Endodermal cell (in vitro differentiated cells): ENCODE data around the gene SLC9A7. TPM values are rescaled to one million over a fixed set of nuclear protein-coding genes. Genes with fewer than 3 reads are reported as not detected.

Experiments used
- DNase-seq: peaks from one replicate; pipeline ENCODE4 v3.0.0-alpha.2; 2017
- H3K27ac ChIP-seq: 2 replicates; pipeline ENCODE4 v1.5.1; 2013; ENCODE audit warnings: mild to moderate bottlenecking, low read depth, low read length, moderate library complexity
- H3K27me3 ChIP-seq: 2 replicates; pipeline ENCODE4 v1.6.1; 2013; ENCODE audit warnings: mild to moderate bottlenecking, low read length, moderate library complexity; ENCODE audit not compliant: insufficient read depth, control insufficient read depth, poor library complexity, severe bottlenecking
- H3K36me3 ChIP-seq: 2 replicates; pipeline ENCODE4 v1.7.0; 2013; ENCODE audit warnings: mild to moderate bottlenecking, low read length, moderate library complexity; ENCODE audit not compliant: control insufficient read depth, insufficient read depth
- H3K4me1 ChIP-seq: one replicate; pipeline ENCODE4 v1.7.0; 2013; ENCODE audit warnings: low read length; ENCODE audit not compliant: control insufficient read depth, insufficient read depth
- H3K4me3 ChIP-seq: 2 replicates; pipeline ENCODE4 v1.5.1; 2013; ENCODE audit warnings: mild to moderate bottlenecking, low read length, moderate library complexity
- H3K9ac ChIP-seq: 2 replicates; pipeline ENCODE4 v1.6.1; 2013; ENCODE audit warnings: mild to moderate bottlenecking, low read length, moderate library complexity; ENCODE audit not compliant: poor library complexity, severe bottlenecking; ENCODE audit errors: extremely low read depth
- H3K9me3 ChIP-seq: 2 replicates; pipeline ENCODE4 v1.6.1; 2013; ENCODE audit warnings: mild to moderate bottlenecking, low read length, moderate library complexity; ENCODE audit not compliant: control insufficient read depth
- H3K27ac Mint-ChIP-seq: 2 replicates; pipeline ENCODE4 v1.8.0; 2020; ENCODE audit warnings: mixed read lengths
- H3K27me3 Mint-ChIP-seq: 2 replicates; pipeline ENCODE4 v1.8.0; 2021; ENCODE audit warnings: mild to moderate bottlenecking, mixed read lengths; ENCODE audit not compliant: insufficient read depth
- H3K36me3 Mint-ChIP-seq: 2 replicates; pipeline ENCODE4 v1.8.0; 2020; ENCODE audit warnings: low read depth, mixed read lengths
- H3K4me1 Mint-ChIP-seq: 2 replicates; pipeline ENCODE4 v1.8.0; 2020; ENCODE audit warnings: mixed read lengths
- H3K4me3 Mint-ChIP-seq: 2 replicates; pipeline ENCODE4 v1.8.0; 2020; ENCODE audit warnings: mild to moderate bottlenecking, moderate library complexity, mixed read lengths
- H3K9me3 Mint-ChIP-seq: 2 replicates; pipeline ENCODE4 v1.8.0; 2020; ENCODE audit warnings: mild to moderate bottlenecking, mixed read lengths
- CTCF ChIP-seq: fragments of 200-600 bp; sonication (generic); conservative IDR thresholded peaks from 2 replicates; pipeline ENCODE4 v1.5.0; 2021; ENCODE audit warnings: antibody characterized with exemption, mild to moderate bottlenecking
- WGBS, 2 experiments: methylation state at CpG; one replicate each; pipeline versions ENCODE4 v1.1.5 to v1.1.7; 2013; ENCODE audit warnings: missing lambda C conversion rate in 2 of 2, mixed read lengths in 1 of 2; ENCODE audit not compliant: insufficient coverage in 1 of 2, insufficient read length in 1 of 2; 5-methylcytosine and 5-hydroxymethylcytosine counted together
- total RNA-seq, 2 donors: library from RNA; stranded (reverse); fragmentation: NEBNext Ultra II Directional in 1 of 2; extraction: Animal tissue kit (Norgen Biotek cat#: 25700) in 1 of 2; gene quantifications; 2 replicates in 1 of 2; 3 replicates in 1 of 2; pipeline ENCODE4 v1.2.1, GENCODE V29; 2021

SLC9A7 gene
- total RNA-seq, 2 donors from 2014 or later = 23.7 to 25.3 TPM

DNA sequence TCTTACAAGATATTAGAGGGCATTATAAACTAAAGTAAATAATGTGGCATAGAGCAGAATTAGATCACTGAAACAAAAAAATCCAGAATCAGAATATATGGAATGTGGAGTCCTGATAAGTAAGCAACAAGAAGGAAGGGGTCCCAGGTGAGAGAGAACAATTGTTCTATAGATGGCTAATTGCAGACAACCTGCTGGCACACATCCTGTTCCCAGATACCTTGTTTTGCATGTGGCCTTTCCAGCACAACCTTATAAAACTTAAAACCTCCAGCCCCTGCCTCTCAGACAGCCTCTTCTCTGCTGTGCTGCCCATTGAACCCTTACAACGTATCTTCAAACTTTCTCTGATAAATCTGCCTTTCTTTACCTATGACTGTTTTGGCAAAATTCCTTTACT is 209.0 kb downstream of the SLC9A7 start:
- peaks cover 6% of the 10 kb centered on the region for H3K9me3 ChIP-seq
- H3K36me3 ChIP-seq = peaks cover 13% of the 10 kb centered on the region
- H3K4me1 Mint-ChIP-seq = peaks cover 7% of the 10 kb centered on the region
- no peak overlapping the region for H3K4me3 ChIP-seq
- DNase-seq = no peak
- no peak overlapping the region for H3K4me3 Mint-ChIP-seq
- no peaks in the 10 kb centered on the region for H3K27me3 Mint-ChIP-seq
- H3K9me3 Mint-ChIP-seq = peaks cover 75% of the 10 kb centered on the region
- no peak overlapping the region for H3K27ac ChIP-seq
- H3K4me1 ChIP-seq = no peaks in the 10 kb centered on the region
- H3K27me3 ChIP-seq = no peaks in the 10 kb centered on the region
- H3K36me3 Mint-ChIP-seq = peaks cover 34% of the 10 kb centered on the region
- H3K9ac ChIP-seq = no peak overlapping the region
- H3K27ac Mint-ChIP-seq = no peak overlapping the region
- 83% methylated on average over 1 of the region's 1 CpG; no CpG with 5 or more reads in 1 of the 2 experiments for WGBS, 2 experiments
- TF ChIP-seq CTCF = no peak

Other genes starting within 250 kb of the SLC9A7 start
- 1 to 10 TPM; 4.4 to 4.6 TPM for gene ZNF674, start 213.7 kb downstream of the SLC9A7 start, total RNA-seq
- gene CHST7, start 185.4 kb downstream of the SLC9A7 start, total RNA-seq = 1 to 10 TPM; 1.6 to 4.2 TPM
- gene RP2, start 77.9 kb upstream of the SLC9A7 start, total RNA-seq = 10 to 100 TPM; 11.8 to 12.1 TPM
- 10 to 100 TPM; 26.4 to 31.3 TPM for gene JADE3, start 153.3 kb upstream of the SLC9A7 start, total RNA-seq